Erythroblast (primary cell): ENCODE results near the gene TMEM63A.

Source experiments
- GATA1 ChIP-seq: IDR thresholded peaks from 2 replicates; pipeline ENCODE4 v1.6.1; 2011; ENCODE audit warnings: low read depth, mild to moderate bottlenecking, control low read depth, low read length, moderate library complexity
- POLR2A ChIP-seq: IDR thresholded peaks from 2 replicates; pipeline ENCODE4 v1.6.1; 2011; ENCODE audit warnings: mild to moderate bottlenecking, low read length

GRCh38 chr1:225917536-225917935 is 35.4 kb upstream of the TMEM63A start:
- TF ChIP-seq POLR2A (no peak), GATA1 (no peak)
